Smooth muscle cell (in vitro differentiated cells): ENCODE data around the gene RARRES2. TPM values are rescaled to one million over a fixed set of nuclear protein-coding genes. Genes with fewer than 3 reads are reported as not detected.
A peak's percentile ranks its signal among the peaks of the same experiment; 100 is the strongest.
"Not testable (repeated sequence)": the region's sequence is repeated elsewhere in the genome, so short reads cannot be mapped to it uniquely, and the experiment has no call there.

Experiments
- DNase-seq: peaks from one replicate; lab custom pipeline; 2025; ENCODE audit not compliant: unreplicated experiment; lab: John Stamatoyannopoulos, UW
- H2AFZ ChIP-seq: fragments of 200-600 bp; sonication (generic); 2 replicates; pipeline ENCODE4 v1.6.0; 2016; ENCODE audit warnings: antibody characterized with exemption, low read depth, mild to moderate bottlenecking
- H3F3A ChIP-seq: fragments of 200-600 bp; sonication (generic); 2 replicates; pipeline ENCODE4 v1.6.0; 2017; ENCODE audit warnings: antibody characterized with exemption, low read depth
- H3K27ac ChIP-seq: fragments of 200-600 bp; sonication (generic); 2 replicates; pipeline ENCODE4 v1.5.1; 2016; ENCODE audit warnings: low read depth, mild to moderate bottlenecking
- H3K27me3 ChIP-seq: fragments of 200-600 bp; sonication (generic); 2 replicates; pipeline ENCODE4 v1.6.1; 2016; ENCODE audit warnings: low read depth, mild to moderate bottlenecking
- H3K36me3 ChIP-seq: fragments of 200-600 bp; sonication (generic); 2 replicates; pipeline ENCODE4 v1.5.1; 2016; ENCODE audit warnings: low read depth
- H3K4me1 ChIP-seq: fragments of 200-600 bp; sonication (generic); 2 replicates; pipeline ENCODE4 v1.5.1; 2016; ENCODE audit warnings: low read depth
- H3K4me2 ChIP-seq: fragments of 200-600 bp; sonication (generic); 2 replicates; pipeline ENCODE4 v1.6.0; 2016; ENCODE audit warnings: mild to moderate bottlenecking
- H3K4me3 ChIP-seq: fragments of 200-600 bp; sonication (generic); 2 replicates; pipeline ENCODE4 v1.5.1; 2016; ENCODE audit warnings: mild to moderate bottlenecking
- H3K79me2 ChIP-seq: fragments of 200-600 bp; sonication (generic); 2 replicates; pipeline ENCODE4 v1.6.0; 2016; ENCODE audit warnings: low read depth, mild to moderate bottlenecking
- H3K9ac ChIP-seq: fragments of 200-600 bp; sonication (generic); 2 replicates; pipeline ENCODE4 v1.6.0; 2016; ENCODE audit warnings: low read depth
- H3K9me3 ChIP-seq: fragments of 200-600 bp; sonication (generic); replicated peaks from 2 replicates; pipeline ENCODE4 v1.5.1; 2016; ENCODE audit warnings: low read depth
- H4K20me1 ChIP-seq: fragments of 200-600 bp; sonication (generic); 2 replicates; pipeline ENCODE4 v1.6.0; 2016; ENCODE audit warnings: low read depth
- WGBS: methylation state at CpG from one replicate; pipeline ENCODE4 v1.1.7; 2016; ENCODE audit warnings: low lambda C conversion rate; 5-methylcytosine and 5-hydroxymethylcytosine counted together
- polyA plus RNA-seq: library from polyadenylated mRNA; unstranded; fragments of >200 nt; fragmentation: Nextera tagmentation; extraction: Ambion mirVana; gene quantifications from 2 replicates; pipeline ENCODE4 v1.2.1, GENCODE V29; 2016
- total RNA-seq: library from RNA; depleted of rRNA; stranded (reverse); fragments of >200 nt; gene quantifications from 2 replicates; pipeline ENCODE4 v1.2.3, GENCODE V29; 2014
- TF ChIP-seq, protein P1 (sequence below): fragments of 200-600 bp; sonication (generic); IDR thresholded peaks from 2 replicates; pipeline ENCODE4 v1.5.1; 2017; ENCODE audit warnings: borderline replicate concordance, mild to moderate bottlenecking, antibody characterized with exemption; ENCODE audit not compliant: insufficient read depth, poor library complexity, severe bottlenecking

The RARRES2 gene
- total and polyA plus RNA-seq, 2 experiments from 2014 or later, result 23.6 to 31.8 TPM

DNA sequence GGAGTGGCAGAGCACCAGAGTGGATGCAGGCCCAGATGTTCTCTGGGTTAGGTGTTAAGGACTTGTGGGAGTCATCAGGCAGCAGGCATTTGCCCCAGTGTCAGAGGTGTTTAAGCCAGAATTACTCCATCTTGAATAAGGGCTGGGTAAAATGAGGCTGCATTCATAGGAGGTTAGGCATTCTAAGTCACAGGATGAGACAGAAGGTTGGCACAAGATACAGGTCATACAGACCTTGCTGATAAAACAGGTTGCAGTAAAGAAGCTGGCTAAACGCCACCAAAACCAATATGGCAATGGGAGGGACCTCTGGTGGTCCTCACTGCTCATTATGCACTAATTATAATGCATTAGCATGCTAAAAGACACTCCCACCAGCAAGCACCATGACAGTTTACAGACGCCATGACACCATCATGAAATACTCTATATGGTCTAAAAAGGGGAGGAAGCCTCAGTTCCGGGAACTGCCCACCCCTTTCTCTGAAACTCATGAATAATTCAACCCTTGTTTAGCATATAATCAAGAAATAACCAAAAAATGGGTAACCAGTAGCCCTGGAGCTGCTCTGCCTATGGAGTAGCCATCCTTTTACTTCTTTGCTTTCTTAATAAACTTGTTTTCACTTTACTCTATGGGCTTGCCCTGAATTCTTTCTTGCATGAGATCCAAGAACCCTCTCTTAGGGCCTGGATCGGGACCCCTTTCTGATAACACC lies 19.2 kb downstream of the RARRES2 start:
- WGBS, result 90% methylated on average over 4 of the region's 4 CpGs
- H3K4me1 ChIP-seq, result peaks cover 19% of the 10 kb centered on the region
- peak overlapping the region; percentile 47 for H3K9ac ChIP-seq
- no peaks in the 10 kb centered on the region for H3K27me3 ChIP-seq
- H3K4me2 ChIP-seq, result peak overlapping the region; percentile 92
- H3K9me3 ChIP-seq, result no peaks in the 10 kb centered on the region
- H3F3A ChIP-seq, result no peaks in the 10 kb centered on the region
- H2AFZ ChIP-seq, result peak overlapping the region; percentile 98
- no peak for DNase-seq
- TF ChIP-seq, protein P1, sequence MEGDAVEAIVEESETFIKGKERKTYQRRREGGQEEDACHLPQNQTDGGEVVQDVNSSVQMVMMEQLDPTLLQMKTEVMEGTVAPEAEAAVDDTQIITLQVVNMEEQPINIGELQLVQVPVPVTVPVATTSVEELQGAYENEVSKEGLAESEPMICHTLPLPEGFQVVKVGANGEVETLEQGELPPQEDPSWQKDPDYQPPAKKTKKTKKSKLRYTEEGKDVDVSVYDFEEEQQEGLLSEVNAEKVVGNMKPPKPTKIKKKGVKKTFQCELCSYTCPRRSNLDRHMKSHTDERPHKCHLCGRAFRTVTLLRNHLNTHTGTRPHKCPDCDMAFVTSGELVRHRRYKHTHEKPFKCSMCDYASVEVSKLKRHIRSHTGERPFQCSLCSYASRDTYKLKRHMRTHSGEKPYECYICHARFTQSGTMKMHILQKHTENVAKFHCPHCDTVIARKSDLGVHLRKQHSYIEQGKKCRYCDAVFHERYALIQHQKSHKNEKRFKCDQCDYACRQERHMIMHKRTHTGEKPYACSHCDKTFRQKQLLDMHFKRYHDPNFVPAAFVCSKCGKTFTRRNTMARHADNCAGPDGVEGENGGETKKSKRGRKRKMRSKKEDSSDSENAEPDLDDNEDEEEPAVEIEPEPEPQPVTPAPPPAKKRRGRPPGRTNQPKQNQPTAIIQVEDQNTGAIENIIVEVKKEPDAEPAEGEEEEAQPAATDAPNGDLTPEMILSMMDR, result no peak
- H3K4me3 ChIP-seq, result peak overlapping the region; percentile 63
- no peaks in the 10 kb centered on the region for H4K20me1 ChIP-seq
- peak overlapping the region; percentile 35 for H3K27ac ChIP-seq
- H3K79me2 ChIP-seq, result no peaks in the 10 kb centered on the region
- no peaks in the 10 kb centered on the region for H3K36me3 ChIP-seq

DNA sequence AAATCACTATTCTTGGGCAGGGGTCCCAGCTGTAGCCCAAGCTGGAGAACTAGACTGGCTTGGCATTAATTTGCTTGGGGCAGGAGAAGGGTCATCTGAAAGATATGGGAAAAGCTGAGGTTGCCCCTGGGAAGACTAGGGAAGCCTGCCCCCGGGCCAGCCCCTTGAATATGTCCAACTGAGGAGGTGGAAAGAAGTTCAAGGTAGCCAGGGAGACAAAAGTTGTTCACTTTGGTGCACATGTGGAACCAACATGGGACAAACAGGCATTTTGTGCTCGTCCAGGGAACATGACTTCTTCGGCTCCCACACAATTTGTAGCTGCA lies 19.7 kb downstream of the RARRES2 start:
- no peaks in the 10 kb centered on the region for H3K9me3 ChIP-seq
- TF ChIP-seq, protein P1, result no peak
- H3K36me3 ChIP-seq, result no peaks in the 10 kb centered on the region
- no peak overlapping the region for H3K9ac ChIP-seq
- no peak for DNase-seq
- 97% methylated on average over 3 of the region's 3 CpGs for WGBS
- no peak overlapping the region for H3K27ac ChIP-seq
- peaks cover 19% of the 10 kb centered on the region for H3K4me1 ChIP-seq
- no peaks in the 10 kb centered on the region for H3F3A ChIP-seq
- H3K4me3 ChIP-seq, result no peak overlapping the region
- no peak overlapping the region for H3K4me2 ChIP-seq
- H3K27me3 ChIP-seq, result no peaks in the 10 kb centered on the region
- no peaks in the 10 kb centered on the region for H3K79me2 ChIP-seq
- no peak overlapping the region for H2AFZ ChIP-seq
- no peaks in the 10 kb centered on the region for H4K20me1 ChIP-seq

DNA sequence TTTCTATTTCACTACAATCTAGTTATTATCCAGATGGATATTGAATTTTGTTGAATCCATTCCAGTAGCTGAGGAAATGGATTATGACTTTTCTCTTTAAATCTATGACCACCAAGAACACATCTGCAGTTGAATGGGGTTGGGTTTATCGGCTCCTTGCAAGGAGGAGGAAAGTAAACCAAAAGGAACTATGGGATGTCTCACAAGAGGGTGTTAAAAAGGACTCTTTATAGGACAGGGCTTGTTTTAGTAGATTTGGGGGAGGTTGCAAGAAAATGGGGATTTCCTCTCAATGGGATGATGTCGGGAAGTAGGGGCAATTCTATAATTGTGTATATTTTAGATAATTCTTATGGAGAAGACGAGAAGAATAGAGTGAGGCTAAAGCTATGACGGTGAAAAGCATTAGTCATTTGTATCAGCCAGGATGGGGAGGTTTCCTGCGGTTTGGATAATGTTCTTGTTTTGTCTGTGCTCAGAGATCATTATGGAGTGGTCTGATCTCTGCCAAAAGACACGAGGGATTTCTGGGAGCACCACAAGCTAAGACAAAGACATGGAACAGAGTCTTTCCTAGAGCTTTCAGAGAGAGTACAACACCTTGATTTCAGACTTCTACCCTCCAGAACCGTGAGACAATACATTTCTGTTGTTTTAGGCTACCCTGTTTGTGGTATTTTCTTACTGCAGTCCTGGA lies 23.5 kb downstream of the RARRES2 start:
- Histone ChIP-seq H3K27ac (no peak overlapping the region), H3K9me3 (no peaks in the 10 kb centered on the region), H3K9ac (no peak overlapping the region), H2AFZ (no peak overlapping the region), H3K36me3 (no peaks in the 10 kb centered on the region), H3K4me2 (no peak overlapping the region), H3K4me3 (no peak overlapping the region), H3K27me3 (no peaks in the 10 kb centered on the region), H3K79me2 (no peaks in the 10 kb centered on the region), H3F3A (no peaks in the 10 kb centered on the region), H4K20me1 (no peaks in the 10 kb centered on the region), H3K4me1 (peaks cover 8% of the 10 kb centered on the region)
- DNase-seq, result no peak
- TF ChIP-seq, protein P1, result no peak
- WGBS, result 42% methylated on average over 7 of the region's 7 CpGs

DNA sequence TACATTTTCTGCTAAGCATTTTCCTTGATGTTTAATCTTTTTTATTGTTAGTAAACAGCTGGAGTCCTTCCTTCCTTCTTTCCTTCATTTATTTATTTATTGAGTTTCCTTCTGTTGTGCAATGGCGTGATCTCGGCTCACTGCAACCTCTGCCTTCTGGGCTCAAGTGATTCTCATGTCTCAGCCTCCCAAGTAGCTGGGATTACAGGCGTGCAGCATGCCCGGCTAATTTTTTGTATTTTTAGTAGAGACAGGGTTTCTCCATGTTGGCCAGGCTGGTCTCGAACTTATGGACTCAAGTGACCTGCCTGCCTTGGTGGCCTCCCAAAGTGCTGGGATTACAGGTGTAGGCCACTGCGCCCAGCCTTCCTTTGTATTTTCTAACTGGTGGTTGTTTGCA lies 24.4 kb downstream of the RARRES2 start:
- H3F3A ChIP-seq, H3K4me3 ChIP-seq, H3K4me2 ChIP-seq, H3K27ac ChIP-seq, H2AFZ ChIP-seq, DNase-seq, H3K9ac ChIP-seq, H3K36me3 ChIP-seq, H4K20me1 ChIP-seq, H3K9me3 ChIP-seq, H3K79me2 ChIP-seq, H3K27me3 ChIP-seq: not testable (repeated sequence)
- H3K4me1 ChIP-seq, result peaks cover 11% of the 10 kb centered on the region
- WGBS, result 95% methylated on average over 6 of the region's 6 CpGs
